ENCODE results near the gene KNCN. TPM values are rescaled to one million over a fixed set of nuclear protein-coding genes. Genes with fewer than 3 reads are reported as not detected.
A peak's percentile ranks its signal among the peaks of the same experiment; 100 is the strongest.

KNCN gene
- total RNA-seq, 1 donor from 2014 or later, result not detected

- no peak for TF ChIP-seq CTCF (IDR thresholded peaks at IDR 0.05)
- Mint-ChIP-seq H3K4me3 (ENCODE audit: unreplicated experiment) (no peak overlapping the region), H3K4me1 (ENCODE audit: unreplicated experiment) (peaks cover 3% of the 10 kb centered on the region), H3K27ac (ENCODE audit: unreplicated experiment) (peak overlapping the region; percentile 72), H3K9me3 (ENCODE audit: unreplicated experiment) (no peaks in the 10 kb centered on the region), H3K27me3 (ENCODE audit: unreplicated experiment) (peaks cover 32% of the 10 kb centered on the region), H3K36me3 (ENCODE audit: unreplicated experiment) (no peaks in the 10 kb centered on the region)
- DNase-seq (ENCODE audit: extremely low spot score, unreplicated experiment), result no peak
These were observed 1.5 kb downstream of the KNCN start for GRCh38 chr1:46549697-46550681.

GRCh38 chr1:46547481-46548383, 3.7 kb downstream of the KNCN start:
- H3K4me3 Mint-ChIP-seq (ENCODE audit: unreplicated experiment), result no peak overlapping the region
- H3K27ac Mint-ChIP-seq (ENCODE audit: unreplicated experiment), result no peak overlapping the region
- H3K27me3 Mint-ChIP-seq (ENCODE audit: unreplicated experiment), result peaks cover 50% of the 10 kb centered on the region
- H3K9me3 Mint-ChIP-seq (ENCODE audit: unreplicated experiment), result no peaks in the 10 kb centered on the region
- DNase-seq (ENCODE audit: extremely low spot score, unreplicated experiment), result no peak
- H3K4me1 Mint-ChIP-seq (ENCODE audit: unreplicated experiment), result peaks cover 5% of the 10 kb centered on the region
- TF ChIP-seq CTCF (IDR thresholded peaks at IDR 0.05), result peak; percentile 64
- no peaks in the 10 kb centered on the region for H3K36me3 Mint-ChIP-seq (ENCODE audit: unreplicated experiment)

- no peak for DNase-seq (ENCODE audit: extremely low spot score, unreplicated experiment)
- Mint-ChIP-seq H3K9me3 (ENCODE audit: unreplicated experiment) (no peaks in the 10 kb centered on the region), H3K36me3 (ENCODE audit: unreplicated experiment) (no peaks in the 10 kb centered on the region), H3K27me3 (ENCODE audit: unreplicated experiment) (peaks cover 58% of the 10 kb centered on the region), H3K27ac (ENCODE audit: unreplicated experiment) (no peak overlapping the region), H3K4me1 (ENCODE audit: unreplicated experiment) (peaks cover 5% of the 10 kb centered on the region), H3K4me3 (ENCODE audit: unreplicated experiment) (no peak overlapping the region)
- TF ChIP-seq CTCF (IDR thresholded peaks at IDR 0.05), result no peak
These were observed 5.2 kb downstream of the KNCN start for GRCh38 chr1:46546210-46546609.

GRCh38 chr1:46545784-46546183, 5.7 kb downstream of the KNCN start:
- H3K9me3 Mint-ChIP-seq (ENCODE audit: unreplicated experiment), result no peaks in the 10 kb centered on the region
- no peaks in the 10 kb centered on the region for H3K36me3 Mint-ChIP-seq (ENCODE audit: unreplicated experiment)
- TF ChIP-seq CTCF (IDR thresholded peaks at IDR 0.05), result no peak
- H3K27me3 Mint-ChIP-seq (ENCODE audit: unreplicated experiment), result peaks cover 60% of the 10 kb centered on the region
- H3K4me3 Mint-ChIP-seq (ENCODE audit: unreplicated experiment), result no peak overlapping the region
- H3K4me1 Mint-ChIP-seq (ENCODE audit: unreplicated experiment), result peaks cover 5% of the 10 kb centered on the region
- no peak for DNase-seq (ENCODE audit: extremely low spot score, unreplicated experiment)
- no peak overlapping the region for H3K27ac Mint-ChIP-seq (ENCODE audit: unreplicated experiment)
